ENCODE measurements around the gene BBS9.

Gene BBS9

GRCh38 chr7:33399528-33400213 lies 270.3 kb downstream of the BBS9 start:
- H3K9me3 ChIP-seq (ENCODE audit: control insufficient read depth, low read length), result no peaks in the 10 kb centered on the region
- H3K4me3 ChIP-seq (ENCODE audit: low read length), result no peak overlapping the region
- no peaks in the 10 kb centered on the region for H3K4me1 ChIP-seq (ENCODE audit: control insufficient read depth, insufficient read depth, low read length)
- no peaks in the 10 kb centered on the region for H3K27me3 ChIP-seq (ENCODE audit: control insufficient read depth, insufficient read depth, low read length)
- H3K36me3 ChIP-seq (ENCODE audit: control insufficient read depth, insufficient read depth, low read length), result no peaks in the 10 kb centered on the region
- no peak overlapping the region for H3K9ac ChIP-seq (ENCODE audit: low read length)

- no peaks in the 10 kb centered on the region for H3K36me3 ChIP-seq (ENCODE audit: control insufficient read depth, insufficient read depth, low read length)
- no peak overlapping the region for H3K9ac ChIP-seq (ENCODE audit: low read length)
- H3K4me1 ChIP-seq (ENCODE audit: control insufficient read depth, insufficient read depth, low read length), result no peaks in the 10 kb centered on the region
- H3K9me3 ChIP-seq (ENCODE audit: control insufficient read depth, low read length), result no peaks in the 10 kb centered on the region
- no peak overlapping the region for H3K4me3 ChIP-seq (ENCODE audit: low read length)
- no peaks in the 10 kb centered on the region for H3K27me3 ChIP-seq (ENCODE audit: control insufficient read depth, insufficient read depth, low read length)
Measured at GRCh38 chr7:33400214-33400538, 270.8 kb downstream of the BBS9 start.

GRCh38 chr7:33410266-33410665 lies 280.9 kb downstream of the BBS9 start:
- Histone ChIP-seq H3K27me3 (ENCODE audit: control insufficient read depth, insufficient read depth, low read length) (no peaks in the 10 kb centered on the region), H3K9me3 (ENCODE audit: control insufficient read depth, low read length) (no peaks in the 10 kb centered on the region), H3K4me1 (ENCODE audit: control insufficient read depth, insufficient read depth, low read length) (no peaks in the 10 kb centered on the region), H3K9ac (ENCODE audit: low read length) (no peak overlapping the region), H3K4me3 (ENCODE audit: low read length) (no peak overlapping the region), H3K36me3 (ENCODE audit: control insufficient read depth, insufficient read depth, low read length) (no peaks in the 10 kb centered on the region)

- Histone ChIP-seq H3K9ac (ENCODE audit: low read length) (no peak overlapping the region), H3K9me3 (ENCODE audit: control insufficient read depth, low read length) (no peaks in the 10 kb centered on the region), H3K4me3 (ENCODE audit: low read length) (no peak overlapping the region), H3K27me3 (ENCODE audit: control insufficient read depth, insufficient read depth, low read length) (no peaks in the 10 kb centered on the region), H3K36me3 (ENCODE audit: control insufficient read depth, insufficient read depth, low read length) (no peaks in the 10 kb centered on the region), H3K4me1 (ENCODE audit: control insufficient read depth, insufficient read depth, low read length) (no peaks in the 10 kb centered on the region)
Measured at GRCh38 chr7:33411020-33411419, 281.7 kb downstream of the BBS9 start.

- H3K9me3 ChIP-seq (ENCODE audit: control insufficient read depth, low read length), result no peaks in the 10 kb centered on the region
- no peaks in the 10 kb centered on the region for H3K36me3 ChIP-seq (ENCODE audit: control insufficient read depth, insufficient read depth, low read length)
- no peaks in the 10 kb centered on the region for H3K27me3 ChIP-seq (ENCODE audit: control insufficient read depth, insufficient read depth, low read length)
- H3K4me3 ChIP-seq (ENCODE audit: low read length), result no peak overlapping the region
- H3K4me1 ChIP-seq (ENCODE audit: control insufficient read depth, insufficient read depth, low read length), result no peaks in the 10 kb centered on the region
- no peak overlapping the region for H3K9ac ChIP-seq (ENCODE audit: low read length)
Measured at GRCh38 chr7:33412331-33412730, 283.0 kb downstream of the BBS9 start.

- no peaks in the 10 kb centered on the region for H3K4me1 ChIP-seq (ENCODE audit: control insufficient read depth, insufficient read depth, low read length)
- no peaks in the 10 kb centered on the region for H3K27me3 ChIP-seq (ENCODE audit: control insufficient read depth, insufficient read depth, low read length)
- H3K9me3 ChIP-seq (ENCODE audit: control insufficient read depth, low read length), result no peaks in the 10 kb centered on the region
- H3K4me3 ChIP-seq (ENCODE audit: low read length), result no peak overlapping the region
- H3K36me3 ChIP-seq (ENCODE audit: control insufficient read depth, insufficient read depth, low read length), result no peaks in the 10 kb centered on the region
- H3K9ac ChIP-seq (ENCODE audit: low read length), result no peak overlapping the region
Measured at GRCh38 chr7:33418251-33418701, 288.9 kb downstream of the BBS9 start.

GRCh38 chr7:33420311-33420940 lies 291.1 kb downstream of the BBS9 start:
- H3K9ac ChIP-seq (ENCODE audit: low read length), result no peak overlapping the region
- H3K4me1 ChIP-seq (ENCODE audit: control insufficient read depth, insufficient read depth, low read length), result no peaks in the 10 kb centered on the region
- no peaks in the 10 kb centered on the region for H3K9me3 ChIP-seq (ENCODE audit: control insufficient read depth, low read length)
- H3K36me3 ChIP-seq (ENCODE audit: control insufficient read depth, insufficient read depth, low read length), result no peaks in the 10 kb centered on the region
- no peaks in the 10 kb centered on the region for H3K27me3 ChIP-seq (ENCODE audit: control insufficient read depth, insufficient read depth, low read length)
- no peak overlapping the region for H3K4me3 ChIP-seq (ENCODE audit: low read length)

GRCh38 chr7:33421429-33421828 lies 292.1 kb downstream of the BBS9 start:
- no peaks in the 10 kb centered on the region for H3K36me3 ChIP-seq (ENCODE audit: control insufficient read depth, insufficient read depth, low read length)
- no peak overlapping the region for H3K4me3 ChIP-seq (ENCODE audit: low read length)
- no peaks in the 10 kb centered on the region for H3K9me3 ChIP-seq (ENCODE audit: control insufficient read depth, low read length)
- H3K27me3 ChIP-seq (ENCODE audit: control insufficient read depth, insufficient read depth, low read length), result no peaks in the 10 kb centered on the region
- H3K4me1 ChIP-seq (ENCODE audit: control insufficient read depth, insufficient read depth, low read length), result no peaks in the 10 kb centered on the region
- H3K9ac ChIP-seq (ENCODE audit: low read length), result no peak overlapping the region

GRCh38 chr7:33422141-33422540 lies 292.8 kb downstream of the BBS9 start:
- H3K9me3 ChIP-seq (ENCODE audit: control insufficient read depth, low read length), result no peaks in the 10 kb centered on the region
- no peaks in the 10 kb centered on the region for H3K27me3 ChIP-seq (ENCODE audit: control insufficient read depth, insufficient read depth, low read length)
- H3K4me1 ChIP-seq (ENCODE audit: control insufficient read depth, insufficient read depth, low read length), result no peaks in the 10 kb centered on the region
- H3K9ac ChIP-seq (ENCODE audit: low read length), result no peak overlapping the region
- H3K4me3 ChIP-seq (ENCODE audit: low read length), result no peak overlapping the region
- no peaks in the 10 kb centered on the region for H3K36me3 ChIP-seq (ENCODE audit: control insufficient read depth, insufficient read depth, low read length)

GRCh38 chr7:33422825-33423645 lies 293.7 kb downstream of the BBS9 start:
- Histone ChIP-seq H3K4me3 (ENCODE audit: low read length) (no peak overlapping the region), H3K9me3 (ENCODE audit: control insufficient read depth, low read length) (no peaks in the 10 kb centered on the region), H3K4me1 (ENCODE audit: control insufficient read depth, insufficient read depth, low read length) (no peaks in the 10 kb centered on the region), H3K36me3 (ENCODE audit: control insufficient read depth, insufficient read depth, low read length) (no peaks in the 10 kb centered on the region), H3K27me3 (ENCODE audit: control insufficient read depth, insufficient read depth, low read length) (no peaks in the 10 kb centered on the region), H3K9ac (ENCODE audit: low read length) (no peak overlapping the region)

- no peak overlapping the region for H3K4me3 ChIP-seq (ENCODE audit: low read length)
Measured at GRCh38 chr7:33423646-33424020, 294.3 kb downstream of the BBS9 start.

GRCh38 chr7:33425395-33425794 lies 296.0 kb downstream of the BBS9 start:
- Histone ChIP-seq H3K4me1 (ENCODE audit: control insufficient read depth, insufficient read depth, low read length) (no peaks in the 10 kb centered on the region), H3K36me3 (ENCODE audit: control insufficient read depth, insufficient read depth, low read length) (no peaks in the 10 kb centered on the region), H3K4me3 (ENCODE audit: low read length) (no peak overlapping the region), H3K27me3 (ENCODE audit: control insufficient read depth, insufficient read depth, low read length) (no peaks in the 10 kb centered on the region), H3K9ac (ENCODE audit: low read length) (no peak overlapping the region), H3K9me3 (ENCODE audit: control insufficient read depth, low read length) (no peaks in the 10 kb centered on the region)

More at GRCh38 chr7:33423646-33424020, 294.3 kb downstream of the BBS9 start:
- Histone ChIP-seq H3K9ac (ENCODE audit: low read length) (no peak overlapping the region), H3K36me3 (ENCODE audit: control insufficient read depth, insufficient read depth, low read length) (no peaks in the 10 kb centered on the region), H3K27me3 (ENCODE audit: control insufficient read depth, insufficient read depth, low read length) (no peaks in the 10 kb centered on the region), H3K9me3 (ENCODE audit: control insufficient read depth, low read length) (no peaks in the 10 kb centered on the region), H3K4me1 (ENCODE audit: control insufficient read depth, insufficient read depth, low read length) (no peaks in the 10 kb centered on the region)
